ENCODE results near the gene AIFM2.

DNA sequence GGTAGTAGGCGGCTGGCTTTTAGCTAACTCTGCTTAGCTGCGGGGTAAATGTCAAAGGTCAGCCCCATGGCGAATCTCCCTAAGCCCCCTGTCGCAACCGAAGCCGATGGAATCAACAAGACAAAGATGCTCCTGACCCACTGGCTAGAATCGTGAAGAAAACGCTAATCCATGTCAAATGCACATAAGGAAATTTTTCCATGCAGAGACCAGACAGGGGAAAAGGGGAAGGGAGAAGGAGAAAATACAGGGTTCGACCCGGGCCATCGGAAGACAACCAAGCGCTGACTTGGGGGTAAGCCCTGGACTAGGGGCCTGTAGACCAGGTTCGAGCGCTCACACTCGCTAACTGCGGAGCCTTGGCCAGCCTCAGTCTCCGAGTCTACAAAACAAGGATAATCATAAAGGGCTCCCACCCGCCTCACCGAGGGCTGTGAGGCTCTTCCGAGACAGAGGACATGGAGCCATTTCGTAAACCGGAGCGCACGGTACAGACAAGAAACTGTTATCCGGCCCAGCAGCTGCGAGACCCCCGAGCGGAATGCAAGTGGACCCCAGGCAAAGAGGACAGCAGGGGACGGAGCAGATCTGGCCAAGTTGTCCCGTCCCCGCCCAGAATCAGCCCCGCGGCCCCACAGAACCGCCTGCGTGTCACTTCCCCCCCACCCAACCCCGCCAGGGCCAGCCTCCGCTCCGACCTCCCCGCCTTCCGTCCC, 37.2 kb upstream of the AIFM2 start:
- TF ChIP-seq EP300 (IDR thresholded peaks at IDR 0.05) (no peak), POLR2A (IDR thresholded peaks at IDR 0.05) (no peak)
